ENCODE results near the gene E2F8. TPM values are rescaled to one million over a fixed set of nuclear protein-coding genes. Genes with fewer than 3 reads are reported as not detected.

Gene E2F8
- total and polyA plus RNA-seq, 2 experiments from 2014 or later: 8.3 to 10.6 TPM

DNA sequence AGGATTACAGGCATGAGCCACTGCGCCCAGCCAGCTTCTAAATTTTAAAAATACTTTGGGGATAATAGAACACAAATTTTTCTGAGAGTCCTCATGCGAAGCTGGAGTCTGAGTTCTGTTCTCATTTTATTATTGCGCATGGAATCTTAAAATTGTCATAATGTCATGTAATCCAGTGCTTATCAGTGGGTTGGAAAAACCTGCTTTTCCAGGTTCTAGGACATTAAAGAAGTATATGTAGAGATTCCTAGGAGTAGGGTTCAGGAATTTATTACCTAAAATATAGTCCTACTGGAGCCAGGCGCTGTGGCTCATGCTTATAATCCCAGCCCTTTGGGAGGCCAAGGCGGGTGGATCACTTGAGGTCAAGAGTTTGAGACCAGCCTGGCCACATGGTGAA lies 4.6 kb upstream of the E2F8 start:
- Histone ChIP-seq H3F3A (replicated peaks; ENCODE audit: low read depth) (peaks cover 4% of the 10 kb centered on the region; the same call in 1 of the 2 replicates), H3K27ac (ENCODE audit: low read depth) (no peak overlapping the region), H3K36me3 (ENCODE audit: insufficient read depth) (no peaks in the 10 kb centered on the region), H3K27me3 (ENCODE audit: insufficient read depth) (peaks cover 32% of the 10 kb centered on the region), H3K4me3 (no peak overlapping the region), H3K4me1 (ENCODE audit: insufficient read depth) (no peaks in the 10 kb centered on the region), H3K79me2 (replicated peaks; ENCODE audit: insufficient read depth) (no peaks in the 10 kb centered on the region), H2AFZ (no peak overlapping the region), H3K9me2 (ENCODE audit: insufficient read depth) (peaks cover 5% of the 10 kb centered on the region; the same call in 1 of the 2 replicates), H3K4me2 (no peak overlapping the region), H4K20me1 (replicated peaks; ENCODE audit: insufficient read depth) (no peaks in the 10 kb centered on the region)
- TF ChIP-seq ZNF331 (CRISPR knock-in tag; IDR thresholded peaks at IDR 0.05; ENCODE audit: low read depth) (no peak), ETS1 (IDR thresholded peaks at IDR 0.05) (no peak), JUNB (IDR thresholded peaks at IDR 0.05; ENCODE audit: unreplicated experiment) (no peak)
- H3K27ac Mint-ChIP-seq: no peak overlapping the region
- H3K9me3 Mint-ChIP-seq: peaks cover 25% of the 10 kb centered on the region
- H3K36me3 Mint-ChIP-seq (ENCODE audit: low read depth): peaks cover 9% of the 10 kb centered on the region; the same call in 2 of the 3 replicates
- no peak overlapping the region for H3K4me3 Mint-ChIP-seq
- peaks cover 2% of the 10 kb centered on the region; the same call in 1 of the 3 replicates for H3K4me1 Mint-ChIP-seq
- peaks cover 28% of the 10 kb centered on the region for H3K27me3 Mint-ChIP-seq (ENCODE audit: insufficient read depth, low read depth, poor library complexity)
- DNase-seq (ENCODE audit: low spot score): no peak
- no peak for ATAC-seq

DNA sequence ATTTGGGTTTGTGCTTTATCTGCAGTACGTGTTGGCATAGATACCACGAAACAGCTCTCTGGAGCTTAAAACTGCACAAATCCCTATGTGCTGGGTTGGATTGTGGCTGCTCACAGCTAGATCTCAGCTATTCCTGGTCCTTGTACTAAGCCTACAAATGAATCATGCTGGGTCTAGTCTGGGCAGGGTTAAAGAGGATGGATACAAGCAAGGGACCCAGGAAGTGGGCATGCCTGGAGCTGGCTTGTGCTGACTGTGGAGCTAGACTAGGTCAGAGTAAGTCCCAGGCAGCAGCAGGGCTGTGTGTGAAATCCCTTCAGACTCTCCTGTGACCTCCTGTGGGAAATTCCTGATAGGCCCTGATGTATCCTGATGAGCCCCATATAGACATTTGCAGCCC lies 3.9 kb upstream of the E2F8 start:
- no peaks in the 10 kb centered on the region for H4K20me1 ChIP-seq (replicated peaks; ENCODE audit: insufficient read depth)
- ATAC-seq: no peak
- Mint-ChIP-seq H3K9me3 (peaks cover 20% of the 10 kb centered on the region), H3K27me3 (ENCODE audit: insufficient read depth, low read depth, poor library complexity) (peaks cover 28% of the 10 kb centered on the region), H3K27ac (no peak overlapping the region), H3K4me1 (peaks cover 2% of the 10 kb centered on the region; the same call in 2 of the 3 replicates), H3K36me3 (ENCODE audit: low read depth) (peaks cover 9% of the 10 kb centered on the region; the same call in 2 of the 3 replicates), H3K4me3 (no peak overlapping the region)
- H3K79me2 ChIP-seq (replicated peaks; ENCODE audit: insufficient read depth): no peaks in the 10 kb centered on the region
- no peaks in the 10 kb centered on the region for H3K9me2 ChIP-seq (ENCODE audit: insufficient read depth)
- H3K4me2 ChIP-seq: no peak overlapping the region
- H2AFZ ChIP-seq: no peak overlapping the region
- no peaks in the 10 kb centered on the region for H3K36me3 ChIP-seq (ENCODE audit: insufficient read depth)
- H3K4me1 ChIP-seq (ENCODE audit: insufficient read depth): no peaks in the 10 kb centered on the region
- no peak for DNase-seq (ENCODE audit: low spot score)
- H3F3A ChIP-seq (replicated peaks; ENCODE audit: low read depth): peaks cover 4% of the 10 kb centered on the region; the same call in 1 of the 2 replicates
- peaks cover 32% of the 10 kb centered on the region for H3K27me3 ChIP-seq (ENCODE audit: insufficient read depth)
- H3K4me3 ChIP-seq: no peak overlapping the region
- H3K27ac ChIP-seq (ENCODE audit: low read depth): no peak overlapping the region
- TF ChIP-seq CREB1 (CRISPR knock-in tag; IDR thresholded peaks at IDR 0.05; ENCODE audit: low read depth): no peak
- TF ChIP-seq, protein P1, sequence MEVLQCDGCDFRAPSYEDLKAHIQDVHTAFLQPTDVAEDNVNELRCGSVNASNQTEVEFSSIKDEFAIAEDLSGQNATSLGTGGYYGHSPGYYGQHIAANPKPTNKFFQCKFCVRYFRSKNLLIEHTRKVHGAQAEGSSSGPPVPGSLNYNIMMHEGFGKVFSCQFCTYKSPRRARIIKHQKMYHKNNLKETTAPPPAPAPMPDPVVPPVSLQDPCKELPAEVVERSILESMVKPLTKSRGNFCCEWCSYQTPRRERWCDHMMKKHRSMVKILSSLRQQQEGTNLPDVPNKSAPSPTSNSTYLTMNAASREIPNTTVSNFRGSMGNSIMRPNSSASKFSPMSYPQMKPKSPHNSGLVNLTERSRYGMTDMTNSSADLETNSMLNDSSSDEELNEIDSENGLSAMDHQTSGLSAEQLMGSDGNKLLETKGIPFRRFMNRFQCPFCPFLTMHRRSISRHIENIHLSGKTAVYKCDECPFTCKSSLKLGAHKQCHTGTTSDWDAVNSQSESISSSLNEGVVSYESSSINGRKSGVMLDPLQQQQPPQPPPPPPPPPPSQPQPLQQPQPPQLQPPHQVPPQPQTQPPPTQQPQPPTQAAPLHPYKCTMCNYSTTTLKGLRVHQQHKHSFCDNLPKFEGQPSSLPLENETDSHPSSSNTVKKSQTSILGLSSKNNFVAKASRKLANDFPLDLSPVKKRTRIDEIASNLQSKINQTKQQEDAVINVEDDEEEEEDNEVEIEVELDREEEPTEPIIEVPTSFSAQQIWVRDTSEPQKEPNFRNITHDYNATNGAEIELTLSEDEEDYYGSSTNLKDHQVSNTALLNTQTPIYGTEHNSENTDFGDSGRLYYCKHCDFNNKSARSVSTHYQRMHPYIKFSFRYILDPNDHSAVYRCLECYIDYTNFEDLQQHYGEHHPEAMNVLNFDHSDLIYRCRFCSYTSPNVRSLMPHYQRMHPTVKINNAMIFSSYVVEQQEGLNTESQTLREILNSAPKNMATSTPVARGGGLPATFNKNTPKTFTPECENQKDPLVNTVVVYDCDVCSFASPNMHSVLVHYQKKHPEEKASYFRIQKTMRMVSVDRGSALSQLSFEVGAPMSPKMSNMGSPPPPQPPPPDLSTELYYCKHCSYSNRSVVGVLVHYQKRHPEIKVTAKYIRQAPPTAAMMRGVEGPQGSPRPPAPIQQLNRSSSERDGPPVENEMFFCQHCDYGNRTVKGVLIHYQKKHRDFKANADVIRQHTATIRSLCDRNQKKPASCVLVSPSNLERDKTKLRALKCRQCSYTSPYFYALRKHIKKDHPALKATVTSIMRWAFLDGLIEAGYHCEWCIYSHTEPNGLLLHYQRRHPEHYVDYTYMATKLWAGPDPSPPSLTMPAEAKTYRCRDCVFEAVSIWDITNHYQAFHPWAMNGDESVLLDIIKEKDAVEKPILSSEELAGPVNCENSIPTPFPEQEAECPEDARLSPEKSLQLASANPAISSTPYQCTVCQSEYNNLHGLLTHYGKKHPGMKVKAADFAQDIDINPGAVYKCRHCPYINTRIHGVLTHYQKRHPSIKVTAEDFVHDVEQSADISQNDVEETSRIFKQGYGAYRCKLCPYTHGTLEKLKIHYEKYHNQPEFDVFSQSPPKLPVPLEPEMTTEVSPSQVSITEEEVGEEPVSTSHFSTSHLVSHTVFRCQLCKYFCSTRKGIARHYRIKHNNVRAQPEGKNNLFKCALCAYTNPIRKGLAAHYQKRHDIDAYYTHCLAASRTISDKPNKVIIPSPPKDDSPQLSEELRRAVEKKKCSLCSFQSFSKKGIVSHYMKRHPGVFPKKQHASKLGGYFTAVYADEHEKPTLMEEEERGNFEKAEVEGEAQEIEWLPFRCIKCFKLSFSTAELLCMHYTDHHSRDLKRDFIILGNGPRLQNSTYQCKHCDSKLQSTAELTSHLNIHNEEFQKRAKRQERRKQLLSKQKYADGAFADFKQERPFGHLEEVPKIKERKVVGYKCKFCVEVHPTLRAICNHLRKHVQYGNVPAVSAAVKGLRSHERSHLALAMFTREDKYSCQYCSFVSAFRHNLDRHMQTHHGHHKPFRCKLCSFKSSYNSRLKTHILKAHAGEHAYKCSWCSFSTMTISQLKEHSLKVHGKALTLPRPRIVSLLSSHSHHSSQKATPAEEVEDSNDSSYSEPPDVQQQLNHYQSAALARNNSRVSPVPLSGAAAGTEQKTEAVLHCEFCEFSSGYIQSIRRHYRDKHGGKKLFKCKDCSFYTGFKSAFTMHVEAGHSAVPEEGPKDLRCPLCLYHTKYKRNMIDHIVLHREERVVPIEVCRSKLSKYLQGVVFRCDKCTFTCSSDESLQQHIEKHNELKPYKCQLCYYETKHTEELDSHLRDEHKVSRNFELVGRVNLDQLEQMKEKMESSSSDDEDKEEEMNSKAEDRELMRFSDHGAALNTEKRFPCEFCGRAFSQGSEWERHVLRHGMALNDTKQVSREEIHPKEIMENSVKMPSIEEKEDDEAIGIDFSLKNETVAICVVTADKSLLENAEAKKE (CRISPR knock-in tag; IDR thresholded peaks at IDR 0.05): no peak
- no peak for TF ChIP-seq JUNB (IDR thresholded peaks at IDR 0.05; ENCODE audit: unreplicated experiment)
- no peak for TF ChIP-seq ZNF114 (CRISPR knock-in tag; IDR thresholded peaks at IDR 0.05)
- TF ChIP-seq ZNF331 (CRISPR knock-in tag; IDR thresholded peaks at IDR 0.05; ENCODE audit: low read depth): no peak
- TF ChIP-seq STAT1 (IDR thresholded peaks at IDR 0.05; ENCODE audit: unreplicated experiment): no peak
- TF ChIP-seq EZH2phosphoT487 (IDR thresholded peaks at IDR 0.05; ENCODE audit: unreplicated experiment): no peak
- TF ChIP-seq, protein P2, sequence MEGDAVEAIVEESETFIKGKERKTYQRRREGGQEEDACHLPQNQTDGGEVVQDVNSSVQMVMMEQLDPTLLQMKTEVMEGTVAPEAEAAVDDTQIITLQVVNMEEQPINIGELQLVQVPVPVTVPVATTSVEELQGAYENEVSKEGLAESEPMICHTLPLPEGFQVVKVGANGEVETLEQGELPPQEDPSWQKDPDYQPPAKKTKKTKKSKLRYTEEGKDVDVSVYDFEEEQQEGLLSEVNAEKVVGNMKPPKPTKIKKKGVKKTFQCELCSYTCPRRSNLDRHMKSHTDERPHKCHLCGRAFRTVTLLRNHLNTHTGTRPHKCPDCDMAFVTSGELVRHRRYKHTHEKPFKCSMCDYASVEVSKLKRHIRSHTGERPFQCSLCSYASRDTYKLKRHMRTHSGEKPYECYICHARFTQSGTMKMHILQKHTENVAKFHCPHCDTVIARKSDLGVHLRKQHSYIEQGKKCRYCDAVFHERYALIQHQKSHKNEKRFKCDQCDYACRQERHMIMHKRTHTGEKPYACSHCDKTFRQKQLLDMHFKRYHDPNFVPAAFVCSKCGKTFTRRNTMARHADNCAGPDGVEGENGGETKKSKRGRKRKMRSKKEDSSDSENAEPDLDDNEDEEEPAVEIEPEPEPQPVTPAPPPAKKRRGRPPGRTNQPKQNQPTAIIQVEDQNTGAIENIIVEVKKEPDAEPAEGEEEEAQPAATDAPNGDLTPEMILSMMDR (conservative IDR thresholded peaks at IDR 0.05; ENCODE audit: low read depth in 2 of 2): no peak
- no peak for TF ChIP-seq EZH2 (IDR thresholded peaks at IDR 0.05; ENCODE audit: low read depth, unreplicated experiment)
- TF ChIP-seq POLR2AphosphoS5 (IDR thresholded peaks at IDR 0.05; ENCODE audit: low read depth): no peak
